NCI-H2196 (cell line): ENCODE measurements around the gene FLYWCH1.

ENCODE experiments used
- DNase-seq: peaks from one replicate; lab custom pipeline; 2025; ENCODE audit not compliant: unreplicated experiment; lab: John Stamatoyannopoulos, UW

The FLYWCH1 gene

GRCh38 chr16:2967211-2967631 lies 55.5 kb downstream of the FLYWCH1 start:
- no peak for DNase-seq

- no peak for DNase-seq
Observed at GRCh38 chr16:2967721-2968161, 56.0 kb downstream of the FLYWCH1 start.

- DNase-seq, result peak; percentile 48
Observed at GRCh38 chr16:2968368-2968737, 56.6 kb downstream of the FLYWCH1 start.

- DNase-seq, result peak; percentile 93
Observed at GRCh38 chr16:2968738-2969544, 57.2 kb downstream of the FLYWCH1 start, which contains the start of gene PAQR4. Gene PAQR4 (plus strand): TSS chr16:2969348. CDS start chr16:2969675, 327 bp downstream.

GRCh38 chr16:2969545-2970521 lies 58.1 kb downstream of the FLYWCH1 start:
- DNase-seq, result peak; percentile 38

GRCh38 chr16:2970563-2970962 lies 58.8 kb downstream of the FLYWCH1 start:
- DNase-seq, result no peak

GRCh38 chr16:2971134-2971984 lies 59.6 kb downstream of the FLYWCH1 start:
- DNase-seq, result no peak

- DNase-seq, result no peak
Observed at GRCh38 chr16:2971985-2972784, 60.5 kb downstream of the FLYWCH1 start.

- no peak for DNase-seq
Observed at GRCh38 chr16:2973093-2973492, 61.4 kb downstream of the FLYWCH1 start.

GRCh38 chr16:2973605-2974318 lies 62.0 kb downstream of the FLYWCH1 start:
- DNase-seq, result no peak

- DNase-seq, result no peak
Observed at GRCh38 chr16:2974319-2975056, 62.8 kb downstream of the FLYWCH1 start.

GRCh38 chr16:2975161-2975795 lies 63.5 kb downstream of the FLYWCH1 start:
- no peak for DNase-seq

- no peak for DNase-seq
Observed at GRCh38 chr16:2976201-2976600, 64.5 kb downstream of the FLYWCH1 start.

- DNase-seq, result no peak
Observed at GRCh38 chr16:2976673-2977072, 64.9 kb downstream of the FLYWCH1 start.

- peak; percentile 92 for DNase-seq
Observed at GRCh38 chr16:2977440-2977839, 65.7 kb downstream of the FLYWCH1 start.

GRCh38 chr16:2979669-2980226 lies 68.0 kb downstream of the FLYWCH1 start:
- no peak for DNase-seq

GRCh38 chr16:2980227-2981176 lies 68.8 kb downstream of the FLYWCH1 start, which contains the start of gene PKMYT1:
Gene PKMYT1 (minus strand): TSS chr16:2980446. CDS start chr16:2979657, 789 bp downstream.
- DNase-seq, result peak; percentile 95
